GM13976 (cell line): Measurements from ENCODE around the gene CATSPERB.

Source experiments
- DNase-seq: peaks from one replicate; pipeline ENCODE4 v3.0.0; 2012; ENCODE audit warnings: low spot score
- in situ Hi-C: fragments of 300-500 bp; cut with MboI; formaldehyde crosslinking; loops from one replicate; pipeline ENCODE4 v1.12.0; 2022; ENCODE audit warnings: low sequenced_read_pairs, mixed read lengths, inconsistent platforms; ENCODE audit not compliant: unreplicated experiment
- TF ChIP-seq, protein P1 (sequence below): IDR thresholded peaks from 2 replicates; pipeline ENCODE4 v1.5.1; 2012; ENCODE audit warnings: borderline replicate concordance, mild to moderate bottlenecking; ENCODE audit not compliant: insufficient read depth; ENCODE audit errors: extremely low read depth, missing control alignments, control extremely low read depth

Gene CATSPERB

DNA sequence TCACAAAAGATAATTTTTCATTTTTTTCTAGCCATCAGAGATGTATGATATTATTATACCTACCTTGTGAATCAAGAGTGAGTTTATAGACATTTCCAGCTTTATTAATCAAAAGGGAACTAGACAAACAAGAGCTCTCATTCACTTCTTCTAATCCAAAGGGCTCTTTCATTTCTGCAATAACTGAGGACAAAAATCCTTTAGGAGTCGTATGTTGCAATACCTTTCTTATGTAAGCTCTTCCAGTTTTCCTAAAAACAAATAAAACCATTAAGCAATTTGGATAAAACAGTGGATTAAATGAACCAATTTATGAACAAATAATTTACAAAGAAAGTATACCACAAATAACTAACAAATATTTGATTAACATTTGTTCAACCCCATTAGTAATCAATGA lies 107.1 kb downstream of the CATSPERB start:
- in situ Hi-C loops, result no loop called here
- TF ChIP-seq, protein P1, sequence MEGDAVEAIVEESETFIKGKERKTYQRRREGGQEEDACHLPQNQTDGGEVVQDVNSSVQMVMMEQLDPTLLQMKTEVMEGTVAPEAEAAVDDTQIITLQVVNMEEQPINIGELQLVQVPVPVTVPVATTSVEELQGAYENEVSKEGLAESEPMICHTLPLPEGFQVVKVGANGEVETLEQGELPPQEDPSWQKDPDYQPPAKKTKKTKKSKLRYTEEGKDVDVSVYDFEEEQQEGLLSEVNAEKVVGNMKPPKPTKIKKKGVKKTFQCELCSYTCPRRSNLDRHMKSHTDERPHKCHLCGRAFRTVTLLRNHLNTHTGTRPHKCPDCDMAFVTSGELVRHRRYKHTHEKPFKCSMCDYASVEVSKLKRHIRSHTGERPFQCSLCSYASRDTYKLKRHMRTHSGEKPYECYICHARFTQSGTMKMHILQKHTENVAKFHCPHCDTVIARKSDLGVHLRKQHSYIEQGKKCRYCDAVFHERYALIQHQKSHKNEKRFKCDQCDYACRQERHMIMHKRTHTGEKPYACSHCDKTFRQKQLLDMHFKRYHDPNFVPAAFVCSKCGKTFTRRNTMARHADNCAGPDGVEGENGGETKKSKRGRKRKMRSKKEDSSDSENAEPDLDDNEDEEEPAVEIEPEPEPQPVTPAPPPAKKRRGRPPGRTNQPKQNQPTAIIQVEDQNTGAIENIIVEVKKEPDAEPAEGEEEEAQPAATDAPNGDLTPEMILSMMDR, result no peak
- DNase-seq, result no peak

DNA sequence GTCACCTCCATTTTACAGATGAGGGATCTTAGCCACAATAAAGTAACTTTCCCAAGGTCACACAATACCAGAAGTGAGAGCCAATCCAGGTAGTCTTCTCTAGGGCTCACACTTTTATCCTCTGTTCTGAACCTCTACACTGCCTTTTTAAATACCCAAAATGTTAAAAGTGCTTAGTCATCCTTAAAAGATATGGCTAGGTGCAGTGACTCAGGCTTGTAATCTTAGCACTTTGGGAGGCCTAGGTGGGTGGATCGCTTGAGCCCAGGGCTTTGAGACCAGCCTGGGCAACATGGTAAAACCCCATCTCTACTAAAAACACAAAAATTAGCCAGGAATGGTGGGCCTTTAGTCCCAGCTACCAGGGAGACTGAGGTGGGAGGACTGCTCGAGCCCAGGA lies 117.7 kb downstream of the CATSPERB start:
- in situ Hi-C loops, result no loop called here
- TF ChIP-seq, protein P1, result no peak
- no peak for DNase-seq

DNA sequence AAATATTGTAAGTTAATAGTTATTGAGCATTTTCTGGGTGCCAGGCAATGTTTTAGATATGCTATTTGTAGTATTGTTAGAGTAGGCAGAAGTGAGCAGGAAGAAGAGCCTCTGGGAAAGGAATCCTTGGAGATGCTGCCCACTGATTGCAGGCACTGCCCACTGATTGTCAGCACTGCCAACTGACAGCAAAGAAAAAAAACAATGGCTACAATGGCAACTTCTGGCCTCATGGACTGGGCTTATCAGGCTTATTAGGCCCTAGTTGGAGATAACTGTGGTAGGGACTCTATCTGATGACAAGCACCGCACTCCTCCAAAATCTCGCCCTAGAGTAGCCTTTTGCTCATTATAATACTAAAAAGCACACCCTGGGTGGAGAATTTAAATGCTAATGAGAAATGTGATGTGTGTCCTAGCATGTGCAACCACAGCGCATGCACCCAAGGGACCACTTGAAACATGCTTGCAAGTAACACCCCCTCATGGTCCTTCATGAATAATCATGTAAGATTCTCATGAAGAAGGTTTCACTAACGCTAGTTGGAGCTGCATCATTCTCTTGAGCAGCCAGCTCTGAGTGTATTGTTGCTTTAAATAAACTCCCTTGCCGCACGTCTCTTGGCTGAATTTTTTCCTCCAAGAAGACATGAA lies 118.3 kb downstream of the CATSPERB start:
- in situ Hi-C loops, result no loop called here

DNA sequence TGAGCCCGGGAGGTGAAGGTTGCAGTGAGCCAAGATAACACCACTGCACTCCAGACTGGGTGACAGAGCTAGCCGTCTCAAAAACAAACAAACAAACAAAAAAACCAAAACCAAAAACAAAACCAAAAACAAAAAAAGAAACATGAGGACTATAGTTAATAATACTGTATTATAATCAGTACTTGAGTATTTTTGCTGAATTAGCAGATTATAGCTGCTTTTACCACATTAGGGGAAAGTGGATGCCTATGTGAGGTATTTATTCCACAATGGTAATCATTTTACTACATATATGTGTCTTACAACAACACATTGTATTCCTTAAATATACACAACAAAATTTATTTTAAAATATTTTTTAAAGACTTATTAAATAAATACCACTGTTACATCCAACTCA lies 120.4 kb downstream of the CATSPERB start:
- TF ChIP-seq, protein P1, result no peak
- DNase-seq, result no peak
- in situ Hi-C loops, result no loop called here

More for the DNA sequence above, 118.3 kb downstream of the CATSPERB start:
- no peak for DNase-seq
- TF ChIP-seq, protein P1, result no peak

DNA sequence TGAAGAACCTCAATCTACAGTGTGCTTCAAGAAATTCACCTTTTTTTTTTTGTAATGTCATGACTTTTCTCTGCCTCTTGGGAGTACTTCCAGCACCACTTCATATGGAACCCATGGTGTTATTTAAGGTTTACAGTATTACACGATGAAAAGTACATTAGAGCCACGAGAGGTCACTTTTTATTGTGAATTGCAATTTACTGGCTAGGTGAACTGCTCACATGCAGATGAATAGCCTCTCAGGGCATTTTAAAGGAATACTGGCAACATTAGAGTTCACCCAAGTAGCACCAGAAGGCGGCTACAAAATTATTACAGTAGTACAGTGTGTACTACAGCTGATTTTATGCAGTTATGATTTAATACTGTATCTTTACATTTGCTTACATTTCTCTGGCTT lies 122.7 kb downstream of the CATSPERB start:
- TF ChIP-seq, protein P1, result no peak
- no peak for DNase-seq
- in situ Hi-C loops, result no loop called here

DNA sequence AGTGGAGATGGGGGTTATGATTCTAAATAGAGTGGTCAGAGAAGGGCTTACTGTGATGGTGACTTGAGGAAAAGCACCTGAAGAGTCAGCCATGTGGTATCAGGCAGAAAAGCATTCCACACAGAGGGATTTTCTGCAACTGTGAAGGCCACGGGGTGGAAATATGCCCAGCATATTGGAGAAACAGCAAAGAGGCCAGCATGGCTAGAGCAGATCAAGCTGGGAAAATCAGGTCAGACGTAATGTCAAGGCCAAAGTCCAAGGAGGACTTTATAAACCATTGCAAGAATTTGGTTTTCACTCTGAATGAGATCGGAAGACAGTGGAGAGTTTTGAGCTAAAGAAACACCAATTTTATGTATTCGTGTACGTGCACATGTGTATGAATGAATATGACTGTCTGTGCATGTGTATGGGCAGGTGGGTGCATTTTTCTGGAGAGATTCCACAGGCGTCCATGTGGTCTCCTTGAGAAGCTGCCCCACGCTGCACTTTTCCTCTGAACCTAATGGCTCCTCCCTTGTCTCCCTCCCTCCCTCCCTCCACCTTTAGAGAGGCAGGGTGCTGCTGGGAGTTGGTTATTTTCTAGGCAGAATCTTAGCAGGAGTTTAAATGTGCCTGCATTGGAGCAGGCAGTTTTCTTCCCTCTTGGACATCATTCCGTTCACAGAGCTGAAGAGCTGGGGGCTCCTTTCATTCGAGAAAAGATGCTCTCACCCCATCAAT lies 124.4 kb downstream of the CATSPERB start:
- no peak for DNase-seq
- in situ Hi-C loops, result no loop called here
- TF ChIP-seq, protein P1, result no peak
